CMK (cell line): ENCODE measurements around the gene KIRREL3.
"Not testable (repeated sequence)": the region's sequence is repeated elsewhere in the genome, so short reads cannot be mapped to it uniquely, and the experiment has no call there.

Experiments
- DNase-seq: peaks from one replicate; pipeline ENCODE4 v3.0.0-alpha.2; 2010; ENCODE audit warnings: low read depth

Gene KIRREL3

DNA sequence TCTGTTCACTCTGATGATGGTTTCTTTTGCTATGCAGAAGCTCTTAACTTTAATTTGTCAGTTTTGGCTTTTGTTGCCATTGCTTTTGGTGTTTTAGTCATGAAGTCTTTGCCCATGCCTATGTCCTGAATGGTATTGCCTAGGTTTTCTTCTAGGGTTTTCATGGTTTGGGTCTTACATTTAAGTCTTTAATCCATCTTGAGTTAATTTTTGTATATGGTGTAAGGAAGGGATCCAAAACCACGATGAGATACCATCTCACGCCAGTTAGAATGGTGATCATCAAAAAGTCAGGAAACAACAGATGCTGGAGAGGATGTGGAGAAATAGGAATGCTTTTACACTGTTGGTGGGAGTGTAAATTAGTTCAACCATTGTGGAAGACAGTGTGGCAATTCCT is 48.0 kb downstream of the KIRREL3 start:
- not testable (repeated sequence) for DNase-seq

- DNase-seq, result no peak
Measured at GRCh38 chr11:126951465-126951864, 49.1 kb downstream of the KIRREL3 start.

DNA sequence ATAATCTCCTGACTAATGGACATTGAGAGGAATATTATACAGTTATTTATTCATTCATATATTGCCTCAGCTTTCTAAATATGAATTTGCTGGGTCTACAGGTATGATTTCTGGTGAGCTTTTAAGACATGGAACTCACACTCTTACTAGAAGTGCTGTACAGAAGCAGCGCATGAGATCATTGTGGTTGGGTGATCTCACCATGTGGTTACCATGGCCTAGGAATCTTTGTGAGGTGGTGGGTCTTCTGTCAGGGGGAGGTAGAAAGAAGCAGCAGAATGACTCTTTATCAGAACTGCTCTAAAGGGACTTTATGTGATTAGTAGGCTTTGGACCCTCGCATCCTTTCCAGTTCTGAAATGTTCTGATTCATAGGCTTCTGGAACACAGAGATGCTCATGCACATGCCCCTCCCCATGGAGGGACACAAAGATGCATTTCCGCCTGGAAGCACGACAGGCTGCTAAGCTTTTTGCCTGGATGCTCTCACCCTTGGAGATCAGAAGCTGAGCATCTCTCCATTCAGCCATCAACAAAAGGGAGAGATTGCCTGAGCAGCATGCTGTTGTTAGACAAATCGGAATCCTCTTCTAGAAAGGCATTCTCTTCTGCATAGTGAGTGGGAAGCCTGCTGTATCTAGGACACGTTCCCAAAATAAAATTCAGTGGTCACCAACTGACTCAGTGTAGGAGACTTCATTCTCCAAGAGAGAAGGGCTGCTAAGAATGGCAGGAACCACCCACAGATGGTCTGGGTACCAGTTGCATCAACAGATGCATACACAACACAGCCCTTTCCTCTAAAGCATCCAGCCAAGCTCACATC is 51.3 kb downstream of the KIRREL3 start:
- DNase-seq, result no peak

DNA sequence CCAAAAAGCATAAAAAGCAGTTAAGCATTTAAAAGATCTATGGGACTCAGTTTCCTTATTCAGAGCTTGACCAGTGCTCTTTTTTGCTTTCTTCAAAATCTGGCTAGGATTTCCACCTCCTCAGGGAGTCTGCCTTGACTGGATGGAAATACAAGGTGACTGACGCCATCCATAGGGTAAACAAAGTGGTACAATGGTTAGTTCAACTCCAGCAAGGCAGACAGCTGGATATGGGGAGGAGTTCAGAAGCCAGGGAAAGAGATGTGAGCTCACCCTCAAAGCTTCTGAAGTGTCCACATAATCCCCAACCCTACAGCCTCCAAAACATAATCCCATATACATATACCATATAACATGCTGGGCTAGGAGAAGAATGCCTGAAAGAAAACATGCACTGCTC is 52.0 kb downstream of the KIRREL3 start:
- no peak for DNase-seq

GRCh38 chr11:126945319-126945718 is 55.3 kb downstream of the KIRREL3 start:
- no peak for DNase-seq

DNA sequence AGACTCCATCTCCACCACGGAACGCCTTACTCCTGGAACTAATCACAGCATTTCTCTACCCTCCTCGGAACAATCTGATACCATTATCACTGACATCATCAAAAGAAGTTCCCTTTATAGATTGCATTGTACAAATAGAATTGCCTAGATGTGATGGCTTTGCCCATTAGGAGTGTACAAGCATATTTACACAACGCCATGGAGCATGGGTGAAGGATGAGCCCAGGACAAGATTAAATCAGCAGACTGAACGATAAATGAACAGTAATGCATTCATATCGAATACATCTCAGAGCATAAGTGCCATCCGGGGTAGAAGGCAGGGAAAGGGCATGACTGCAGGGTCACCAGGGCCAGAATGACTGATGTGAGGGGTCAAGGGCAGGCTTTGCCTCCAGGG is 57.3 kb downstream of the KIRREL3 start:
- no peak for DNase-seq

- no peak for DNase-seq
Measured at GRCh38 chr11:126942146-126942545, 58.4 kb downstream of the KIRREL3 start.

- DNase-seq, result no peak
Measured at GRCh38 chr11:126939552-126939951, 61.0 kb downstream of the KIRREL3 start.

- no peak for DNase-seq
Measured at GRCh38 chr11:126938718-126939117, 61.9 kb downstream of the KIRREL3 start.

GRCh38 chr11:126930091-126930841 is 70.3 kb downstream of the KIRREL3 start:
- DNase-seq, result no peak

GRCh38 chr11:126929179-126930061 is 71.2 kb downstream of the KIRREL3 start:
- no peak for DNase-seq

DNA sequence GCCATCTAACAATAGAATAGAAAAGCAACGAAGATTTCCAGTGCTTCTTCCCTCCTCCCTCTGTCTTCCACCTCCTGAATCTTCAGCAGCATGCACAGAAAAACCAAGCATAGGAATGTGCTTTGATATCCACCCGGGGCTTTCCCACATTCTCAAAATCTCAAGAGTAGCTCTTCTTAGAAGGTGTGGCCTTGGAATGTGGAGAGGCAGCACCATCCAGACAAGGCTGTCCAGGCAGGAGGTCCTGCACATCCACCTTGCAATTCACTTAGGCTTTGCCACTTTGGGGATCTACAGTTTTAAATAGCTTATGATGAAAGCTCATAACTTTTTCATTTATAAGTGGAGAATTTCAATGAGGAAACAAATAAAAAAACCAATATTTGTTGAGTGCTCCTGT is 72.9 kb downstream of the KIRREL3 start:
- no peak for DNase-seq

GRCh38 chr11:126926376-126926791 is 74.2 kb downstream of the KIRREL3 start:
- no peak for DNase-seq

- DNase-seq, result no peak
Measured at GRCh38 chr11:126925321-126926093, 75.1 kb downstream of the KIRREL3 start.

- DNase-seq, result no peak
Measured at GRCh38 chr11:126924376-126925040, 76.1 kb downstream of the KIRREL3 start.

DNA sequence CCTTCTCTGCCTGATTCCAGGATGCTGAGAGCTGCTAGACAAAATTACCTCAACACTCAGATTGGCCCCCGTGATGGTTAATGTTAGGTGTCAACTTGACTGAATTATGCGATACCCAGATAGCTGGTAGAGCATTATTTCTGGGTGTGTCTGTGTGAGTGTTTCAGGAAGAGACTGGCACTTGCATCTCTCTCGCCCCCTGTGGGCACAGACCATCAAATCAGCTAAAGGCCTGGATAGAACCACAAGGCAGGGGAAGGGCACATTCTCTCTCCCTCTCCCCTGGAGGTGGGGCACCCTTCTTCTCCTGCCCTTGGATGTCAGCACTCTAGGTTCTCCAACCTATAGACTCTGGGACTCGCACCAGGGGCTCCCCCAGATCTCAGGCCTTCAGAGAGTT is 79.7 kb downstream of the KIRREL3 start:
- no peak for DNase-seq

DNA sequence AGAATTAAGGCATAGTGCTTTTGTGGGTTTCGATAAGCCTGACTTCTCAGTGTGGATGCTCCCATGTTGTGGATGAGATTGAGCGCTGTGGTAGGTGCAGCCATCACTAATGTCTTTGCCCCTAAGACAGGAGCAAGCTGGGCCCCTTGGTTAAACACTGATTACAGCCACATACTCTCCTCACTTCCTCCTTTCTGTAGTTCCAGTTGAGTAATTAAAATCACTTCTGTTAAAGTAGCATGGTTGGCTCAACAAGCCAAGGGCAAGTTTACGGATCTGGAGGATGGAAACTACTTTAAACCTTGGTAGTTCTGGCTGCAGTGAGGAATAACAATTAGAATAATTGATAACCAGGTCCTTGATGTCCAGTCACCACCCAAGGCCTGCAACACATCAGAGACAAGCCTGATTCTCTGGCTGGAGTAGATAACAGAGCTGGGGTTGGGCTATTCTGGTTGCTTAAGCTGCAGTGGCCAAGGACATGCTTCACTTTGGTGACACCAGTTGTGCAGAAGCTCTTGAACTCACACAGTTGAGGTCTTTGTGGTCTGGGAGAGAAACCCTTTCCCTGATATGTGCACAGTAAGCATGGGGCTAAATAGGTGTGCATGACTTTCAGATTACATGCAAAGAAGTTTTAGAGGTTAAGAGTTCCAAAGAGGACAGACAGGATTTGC is 81.3 kb downstream of the KIRREL3 start:
- no peak for DNase-seq

GRCh38 chr11:126918556-126918955 is 82.0 kb downstream of the KIRREL3 start:
- no peak for DNase-seq

DNA sequence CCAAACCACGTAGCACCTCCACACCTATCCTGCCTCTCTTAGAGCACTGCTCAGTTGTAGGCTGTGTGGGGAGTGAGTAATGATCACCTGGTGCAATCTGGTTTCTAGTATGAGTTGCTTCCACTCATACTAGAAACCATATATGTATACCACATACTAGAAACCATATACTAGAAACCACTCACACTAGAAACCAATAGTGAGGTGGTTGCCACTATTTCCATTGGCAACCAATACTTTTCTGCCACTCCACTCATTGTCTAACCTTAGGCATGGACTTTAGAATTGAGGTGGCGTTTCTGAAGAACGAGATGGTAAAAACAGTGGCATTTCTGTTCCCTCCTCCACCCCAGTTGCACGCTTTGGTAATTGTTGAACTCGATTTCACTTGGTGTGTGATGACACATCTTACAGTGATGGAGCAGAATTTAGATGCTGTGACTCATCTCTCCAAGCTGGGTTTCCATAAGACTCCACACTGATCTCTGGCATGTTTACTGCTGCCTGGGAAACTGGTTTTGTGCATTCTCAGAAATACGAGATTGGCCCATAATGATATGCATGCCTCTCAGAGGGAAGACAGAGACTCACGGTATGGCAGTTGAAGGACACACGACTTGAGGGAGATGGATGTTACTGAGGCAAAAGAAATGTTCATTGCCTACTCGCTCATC is 82.9 kb downstream of the KIRREL3 start:
- DNase-seq, result no peak

DNA sequence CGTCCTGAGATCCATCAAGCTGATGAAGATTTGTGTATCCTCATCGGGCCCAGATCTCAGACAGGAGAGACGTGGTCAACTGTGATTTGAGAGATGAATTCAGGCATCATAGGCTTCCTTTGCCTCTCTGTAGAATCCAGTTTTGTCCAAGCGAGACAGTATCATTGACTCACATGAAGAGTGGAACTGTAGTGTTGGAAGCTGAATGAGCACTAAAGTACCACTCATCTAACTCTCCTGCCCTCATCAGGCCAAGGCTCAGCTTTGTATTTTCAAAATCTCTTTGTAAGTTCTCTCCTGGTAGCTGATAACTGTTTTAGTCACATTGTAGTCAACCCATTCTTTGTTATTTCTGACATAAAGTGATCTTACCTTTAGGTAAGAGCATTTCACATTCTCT is 85.1 kb downstream of the KIRREL3 start:
- DNase-seq, result no peak
